SJSA1 (cell line): ENCODE results near the gene IRF1. TPM values are rescaled to one million over a fixed set of nuclear protein-coding genes. Genes with fewer than 3 reads are reported as not detected.
A peak's percentile ranks its signal among the peaks of the same experiment; 100 is the strongest.

Experiments used
- DNase-seq, 2 experiments: peaks; one replicate each; pipeline ENCODE4 v3.0.0-alpha.2; 2015 to 2020; ENCODE audit warnings: low spot score in 2 of 2, low read depth in 1 of 2
- H3K27ac ChIP-seq: fragments of 250-450 bp; sonication (Bioruptor Pico); 2 replicates; pipeline ENCODE4 v1.5.1; 2020; ENCODE audit warnings: mild to moderate bottlenecking, moderate library complexity
- H3K27me3 ChIP-seq: fragments of 250-450 bp; sonication (Bioruptor Pico); replicated peaks from 2 replicates; pipeline ENCODE4 v1.5.1; 2020; ENCODE audit warnings: mild to moderate bottlenecking, moderate library complexity
- H3K36me3 ChIP-seq: fragments of 250-450 bp; sonication (Bioruptor Pico); 2 replicates; pipeline ENCODE4 v1.5.1; 2020; ENCODE audit warnings: mild to moderate bottlenecking
- H3K4me1 ChIP-seq: fragments of 250-450 bp; sonication (Bioruptor Pico); replicated peaks from 2 replicates; pipeline ENCODE4 v1.6.1; 2021; ENCODE audit warnings: mild to moderate bottlenecking
- H3K4me3 ChIP-seq: fragments of 250-450 bp; sonication (Bioruptor Pico); 2 replicates; pipeline ENCODE4 v1.5.1; 2020; ENCODE audit warnings: mild to moderate bottlenecking
- H3K9me3 ChIP-seq: fragments of 250-450 bp; sonication (Bioruptor Pico); replicated peaks from 2 replicates; pipeline ENCODE4 v1.5.1; 2020; ENCODE audit warnings: mild to moderate bottlenecking
- total RNA-seq: library from RNA; depleted of rRNA; stranded (reverse); fragments of >200 nt; shearing (Covaris generic); gene quantifications from 2 replicates; pipeline ENCODE4 v1.2.3, GENCODE V29; 2014

Gene IRF1
- total RNA-seq, 1 experiment from 2014 or later, result 18.4 TPM

DNA sequence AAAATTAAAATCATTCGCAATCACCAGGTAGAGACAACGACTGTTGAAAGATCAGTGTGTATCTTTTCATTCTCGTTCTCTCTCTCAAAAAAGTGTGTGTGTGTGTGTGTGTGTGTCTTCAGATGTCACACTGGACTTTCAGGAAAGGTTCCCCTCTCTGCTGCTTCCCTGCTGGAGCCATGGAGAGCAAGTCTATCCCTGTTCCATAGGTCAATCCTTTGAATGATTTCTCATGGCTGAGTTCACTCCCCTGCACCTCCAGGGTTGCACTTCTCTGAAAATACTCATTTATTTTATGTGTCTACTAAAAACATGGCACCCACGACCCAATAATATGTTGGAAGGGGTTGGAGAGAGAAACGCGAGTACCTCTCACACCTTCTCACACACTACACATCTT lies 28.2 kb downstream of the IRF1 start:
- H3K27me3 ChIP-seq, result no peaks in the 10 kb centered on the region
- H3K4me1 ChIP-seq, result peaks cover 70% of the 10 kb centered on the region
- no peak overlapping the region for H3K4me3 ChIP-seq
- no peaks in the 10 kb centered on the region for H3K36me3 ChIP-seq
- no peak for DNase-seq
- H3K9me3 ChIP-seq, result no peaks in the 10 kb centered on the region
- no peak overlapping the region for H3K27ac ChIP-seq

DNA sequence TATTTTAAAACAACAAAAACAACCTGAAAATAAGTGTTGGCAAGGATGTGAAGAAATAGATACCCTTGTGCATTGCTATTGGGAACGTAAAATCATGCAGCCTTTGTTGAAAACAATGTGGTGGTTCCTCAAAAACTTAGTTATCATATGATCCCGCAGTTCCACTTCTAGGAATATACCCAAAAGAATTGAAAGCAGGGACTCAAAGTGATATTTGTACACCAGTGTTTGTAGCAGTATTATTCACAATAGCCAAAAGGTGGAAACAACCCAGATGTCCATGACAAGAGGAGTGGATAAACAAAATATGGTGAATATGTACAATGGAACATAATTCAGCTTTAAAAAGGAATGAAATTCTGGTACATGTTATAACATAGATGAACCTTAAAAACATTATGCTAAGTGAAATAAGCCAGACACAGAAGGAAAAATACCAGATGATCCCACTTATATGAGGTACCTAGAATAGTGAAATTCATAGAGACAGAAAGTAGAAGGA lies 29.0 kb downstream of the IRF1 start:
- H3K36me3 ChIP-seq, result no peaks in the 10 kb centered on the region
- no peak overlapping the region for H3K27ac ChIP-seq
- no peaks in the 10 kb centered on the region for H3K9me3 ChIP-seq
- H3K27me3 ChIP-seq, result no peaks in the 10 kb centered on the region
- H3K4me3 ChIP-seq, result no peak overlapping the region
- DNase-seq, result no peak
- peaks cover 70% of the 10 kb centered on the region for H3K4me1 ChIP-seq

DNA sequence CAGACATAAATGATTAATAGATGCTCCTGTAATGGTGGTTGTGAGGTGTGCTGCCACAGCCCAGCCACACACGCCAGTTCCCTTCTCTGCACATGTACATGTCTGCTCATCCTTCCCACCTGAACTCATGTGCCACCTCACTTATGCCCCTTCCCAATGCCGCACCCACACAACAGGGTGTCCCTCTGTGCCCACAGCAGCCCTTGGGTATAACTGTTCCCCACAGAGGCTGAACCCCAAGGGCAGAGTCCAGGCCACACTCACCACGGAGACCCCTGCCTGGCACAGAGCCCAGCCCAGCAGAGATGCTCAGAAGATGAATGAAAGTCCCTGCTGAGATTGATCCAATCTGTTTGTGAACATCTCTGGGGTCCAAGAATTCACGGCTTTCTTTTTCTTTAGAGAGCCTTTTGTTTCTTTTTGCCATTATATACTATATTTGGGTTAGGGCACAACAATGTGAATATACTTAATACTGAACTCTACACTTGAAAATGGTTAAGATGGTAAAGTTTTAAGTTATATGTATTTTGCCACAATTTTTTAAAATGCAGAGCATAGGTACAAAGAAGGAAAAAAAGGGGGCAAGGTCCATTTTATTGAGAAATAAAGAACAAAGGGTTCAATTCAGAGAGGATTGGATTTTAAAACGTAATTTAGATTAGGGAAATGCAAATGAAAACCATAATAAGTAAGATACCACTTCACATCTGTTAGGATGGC lies 29.6 kb downstream of the IRF1 start:
- Histone ChIP-seq H3K9me3 (no peaks in the 10 kb centered on the region), H3K27me3 (no peaks in the 10 kb centered on the region), H3K27ac (no peak overlapping the region), H3K4me3 (no peak overlapping the region), H3K4me1 (peaks cover 70% of the 10 kb centered on the region), H3K36me3 (no peaks in the 10 kb centered on the region)
- no peak for DNase-seq

DNA sequence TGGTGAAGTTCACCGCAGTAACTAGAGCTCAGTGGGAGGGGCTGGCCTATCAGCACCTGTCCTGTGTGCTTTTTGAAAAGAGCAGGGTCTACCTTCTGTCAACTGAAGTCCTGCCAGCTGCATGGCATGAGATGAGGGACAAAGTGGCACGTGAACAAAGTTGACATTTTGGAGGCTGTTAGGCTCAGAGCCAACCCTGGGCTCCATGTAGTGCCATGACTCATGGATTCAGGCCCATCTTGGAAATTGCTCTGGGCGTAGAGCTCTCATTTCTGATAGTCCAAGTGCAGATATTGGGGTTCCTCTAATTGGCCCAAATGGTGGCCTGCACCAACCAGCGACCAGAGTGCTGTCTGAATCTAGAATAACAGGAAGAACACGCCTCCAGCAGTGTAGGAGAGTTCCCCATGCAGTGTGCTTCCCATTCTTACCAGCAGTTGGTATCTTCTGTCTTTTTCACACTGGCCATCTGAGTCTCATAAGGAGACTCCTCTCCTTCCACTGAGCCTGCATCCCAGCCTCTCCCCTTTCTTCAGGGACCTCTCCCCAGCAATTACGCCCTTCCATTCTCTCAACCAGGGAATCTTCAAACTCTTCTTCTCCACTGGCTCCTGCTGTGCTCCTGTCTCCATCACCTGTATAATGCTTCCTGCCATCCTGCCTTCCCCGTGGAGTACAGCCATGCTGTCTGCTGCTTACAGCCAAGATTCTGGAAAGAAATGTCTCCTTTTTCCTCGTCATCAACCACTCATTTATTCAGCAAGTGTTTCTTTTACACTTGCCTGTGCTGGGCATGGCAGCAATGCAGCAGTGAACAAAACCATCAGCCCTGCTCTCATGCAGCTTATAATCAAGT lies 30.4 kb downstream of the IRF1 start:
- Histone ChIP-seq H3K9me3 (no peaks in the 10 kb centered on the region), H3K4me1 (peaks cover 70% of the 10 kb centered on the region), H3K4me3 (no peak overlapping the region), H3K27ac (peak overlapping the region; percentile 95), H3K27me3 (no peaks in the 10 kb centered on the region), H3K36me3 (no peaks in the 10 kb centered on the region)
- DNase-seq, result peak in 1 of 2 experiments; percentile 46

DNA sequence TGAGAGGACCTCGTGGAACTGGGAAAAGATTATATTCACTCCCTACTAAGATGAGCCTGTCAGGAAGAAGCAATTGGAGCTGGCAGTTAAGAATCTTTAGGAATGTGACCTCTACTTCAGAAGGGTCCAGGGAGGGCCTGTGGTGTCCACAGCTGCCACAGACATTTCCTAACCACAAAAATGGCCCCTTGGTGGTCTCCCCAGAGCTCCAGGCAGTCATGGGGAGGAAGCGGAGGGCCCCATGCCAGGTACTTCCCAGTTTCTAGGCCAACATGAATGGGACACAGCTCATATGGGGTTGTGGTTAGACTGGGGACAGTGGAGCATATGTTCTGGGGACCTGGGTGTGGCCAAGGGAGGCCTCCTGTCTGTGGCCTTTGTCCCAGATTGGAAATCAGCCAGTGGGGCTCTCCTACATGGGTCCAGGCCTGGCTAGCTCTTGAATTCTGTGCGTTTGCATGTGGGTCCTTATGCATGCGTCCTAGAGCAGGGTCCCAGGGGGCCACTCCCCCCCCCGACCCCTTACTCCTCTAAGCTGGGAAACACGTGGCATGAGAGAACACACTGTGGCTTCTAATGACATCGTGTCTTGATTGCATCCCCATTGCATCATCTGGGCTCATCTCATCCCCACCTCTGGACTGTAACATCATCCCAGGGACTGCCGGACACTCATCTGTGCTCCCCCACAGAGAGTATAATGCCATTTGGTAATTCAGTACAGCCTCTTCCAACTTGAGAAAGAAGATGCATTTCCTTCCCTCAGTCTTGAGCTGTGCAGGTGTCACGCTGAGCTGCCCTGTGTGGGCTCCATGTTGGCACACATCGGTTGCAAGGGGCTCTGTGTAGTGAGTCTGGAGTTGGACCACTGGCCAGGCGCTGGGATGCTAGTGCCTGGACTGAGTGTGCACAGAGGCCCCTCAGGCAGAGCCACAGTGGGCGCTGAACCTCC lies 31.3 kb downstream of the IRF1 start:
- peak; percentile 99 for DNase-seq
- Histone ChIP-seq H3K27me3 (no peaks in the 10 kb centered on the region), H3K27ac (peak overlapping the region; percentile 95), H3K4me1 (peaks cover 64% of the 10 kb centered on the region), H3K4me3 (no peak overlapping the region), H3K36me3 (no peaks in the 10 kb centered on the region), H3K9me3 (no peaks in the 10 kb centered on the region)

DNA sequence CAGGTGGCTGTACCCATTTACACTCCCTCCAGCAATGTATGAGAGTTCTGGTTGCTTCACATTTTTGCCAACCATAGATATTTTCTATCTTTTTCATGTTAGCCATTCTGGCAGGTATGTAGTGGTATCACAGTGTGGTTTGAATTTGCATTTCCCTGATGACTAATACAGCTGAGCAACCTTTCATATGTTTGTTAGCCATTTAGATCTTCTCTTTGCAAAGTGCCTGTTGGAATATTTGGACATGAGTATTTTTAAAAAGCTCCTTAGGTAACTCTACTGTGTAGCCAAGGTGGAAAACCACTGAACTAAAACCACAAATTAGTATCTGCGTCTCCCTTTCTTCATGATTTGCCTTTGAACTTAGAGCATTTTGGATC lies 31.9 kb downstream of the IRF1 start:
- peaks cover 57% of the 10 kb centered on the region for H3K4me1 ChIP-seq
- H3K27ac ChIP-seq, result peak overlapping the region; percentile 95
- H3K9me3 ChIP-seq, result no peaks in the 10 kb centered on the region
- H3K27me3 ChIP-seq, result no peaks in the 10 kb centered on the region
- no peak for DNase-seq
- H3K4me3 ChIP-seq, result no peak overlapping the region
- no peaks in the 10 kb centered on the region for H3K36me3 ChIP-seq

DNA sequence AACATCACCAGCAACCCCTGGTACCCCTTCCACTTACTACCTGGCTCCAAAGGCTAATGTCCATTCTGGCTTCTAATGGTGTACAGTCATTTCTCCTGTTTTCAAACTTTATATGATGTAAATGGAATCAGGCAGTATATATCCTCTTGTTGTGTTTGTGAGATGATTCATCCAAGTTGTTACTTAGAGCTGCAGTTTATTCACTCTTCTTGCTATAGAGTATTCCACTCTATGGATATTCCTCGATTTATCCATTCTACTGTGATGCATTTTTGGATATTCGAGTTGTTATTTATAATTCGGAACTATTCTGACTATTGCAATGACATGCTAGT lies 32.4 kb downstream of the IRF1 start:
- H3K4me3 ChIP-seq, result no peak overlapping the region
- H3K27ac ChIP-seq, result peak overlapping the region; percentile 95
- H3K9me3 ChIP-seq, result no peaks in the 10 kb centered on the region
- no peaks in the 10 kb centered on the region for H3K27me3 ChIP-seq
- peaks cover 56% of the 10 kb centered on the region for H3K4me1 ChIP-seq
- H3K36me3 ChIP-seq, result no peaks in the 10 kb centered on the region
- no peak for DNase-seq

DNA sequence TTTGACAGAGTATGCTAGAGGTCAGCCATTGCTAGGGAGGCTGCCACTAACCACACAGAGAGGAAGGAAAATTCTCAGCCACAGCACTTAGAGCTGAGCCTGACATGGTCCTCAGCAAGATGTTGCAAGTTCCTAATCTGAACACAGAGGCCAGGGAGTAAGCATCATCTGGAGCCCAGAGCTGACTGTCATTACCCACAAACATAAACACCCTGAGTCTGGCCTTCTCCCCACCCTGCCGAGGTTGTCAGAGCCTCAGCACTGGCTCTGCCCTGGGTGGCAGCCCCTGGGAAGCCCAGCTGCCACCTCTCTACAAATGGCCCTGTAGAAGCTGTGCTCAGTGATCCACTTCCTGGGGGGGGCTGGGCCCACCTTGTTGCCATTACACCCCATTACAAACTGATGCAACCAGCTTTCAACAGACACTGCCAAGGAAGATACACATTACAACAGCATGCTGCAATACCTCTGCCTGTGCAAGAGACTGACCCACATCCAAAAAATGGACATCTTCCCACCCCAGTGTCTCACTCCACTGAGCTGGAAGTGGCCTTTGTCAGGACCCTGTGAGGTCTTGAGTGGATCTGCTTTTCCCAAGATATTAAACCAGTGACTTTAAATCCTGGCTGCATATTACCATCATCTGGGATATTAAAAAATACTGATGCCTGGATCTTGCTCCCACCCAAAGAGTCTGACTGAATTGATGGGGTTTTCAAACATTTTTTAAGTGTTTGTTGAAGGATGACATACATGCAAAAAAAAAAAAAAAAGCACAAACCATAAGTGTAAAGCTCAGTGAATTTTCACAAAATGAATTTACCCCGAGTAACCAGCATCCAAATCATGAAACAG lies 33.0 kb downstream of the IRF1 start:
- no peaks in the 10 kb centered on the region for H3K27me3 ChIP-seq
- no peaks in the 10 kb centered on the region for H3K36me3 ChIP-seq
- DNase-seq, result peak; percentile 83 to 87
- H3K4me1 ChIP-seq, result peaks cover 56% of the 10 kb centered on the region
- H3K4me3 ChIP-seq, result no peak overlapping the region
- H3K27ac ChIP-seq, result peak overlapping the region; percentile 95
- no peaks in the 10 kb centered on the region for H3K9me3 ChIP-seq

DNA sequence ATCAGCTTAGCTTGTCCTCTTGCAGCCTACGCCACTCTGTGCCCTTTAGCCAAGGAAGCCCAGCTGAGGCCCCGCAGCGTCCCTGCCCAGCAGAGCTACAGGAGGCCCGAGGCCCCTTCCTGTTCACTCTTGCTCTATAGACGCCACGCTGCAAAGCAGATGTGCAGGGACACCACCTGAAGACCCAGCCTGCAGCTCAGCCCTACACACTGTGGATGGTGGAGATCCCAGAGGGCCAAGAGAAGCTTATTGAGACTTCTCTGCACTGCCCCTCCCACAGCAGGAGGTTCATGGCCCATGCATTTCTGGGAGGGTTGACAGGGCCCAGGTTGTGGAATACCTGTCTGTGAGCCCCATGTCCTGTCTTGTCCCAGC lies 33.6 kb downstream of the IRF1 start:
- DNase-seq, result no peak
- no peaks in the 10 kb centered on the region for H3K36me3 ChIP-seq
- no peaks in the 10 kb centered on the region for H3K27me3 ChIP-seq
- H3K4me3 ChIP-seq, result no peak overlapping the region
- peaks cover 56% of the 10 kb centered on the region for H3K4me1 ChIP-seq
- H3K27ac ChIP-seq, result peak overlapping the region; percentile 95
- H3K9me3 ChIP-seq, result no peaks in the 10 kb centered on the region

DNA sequence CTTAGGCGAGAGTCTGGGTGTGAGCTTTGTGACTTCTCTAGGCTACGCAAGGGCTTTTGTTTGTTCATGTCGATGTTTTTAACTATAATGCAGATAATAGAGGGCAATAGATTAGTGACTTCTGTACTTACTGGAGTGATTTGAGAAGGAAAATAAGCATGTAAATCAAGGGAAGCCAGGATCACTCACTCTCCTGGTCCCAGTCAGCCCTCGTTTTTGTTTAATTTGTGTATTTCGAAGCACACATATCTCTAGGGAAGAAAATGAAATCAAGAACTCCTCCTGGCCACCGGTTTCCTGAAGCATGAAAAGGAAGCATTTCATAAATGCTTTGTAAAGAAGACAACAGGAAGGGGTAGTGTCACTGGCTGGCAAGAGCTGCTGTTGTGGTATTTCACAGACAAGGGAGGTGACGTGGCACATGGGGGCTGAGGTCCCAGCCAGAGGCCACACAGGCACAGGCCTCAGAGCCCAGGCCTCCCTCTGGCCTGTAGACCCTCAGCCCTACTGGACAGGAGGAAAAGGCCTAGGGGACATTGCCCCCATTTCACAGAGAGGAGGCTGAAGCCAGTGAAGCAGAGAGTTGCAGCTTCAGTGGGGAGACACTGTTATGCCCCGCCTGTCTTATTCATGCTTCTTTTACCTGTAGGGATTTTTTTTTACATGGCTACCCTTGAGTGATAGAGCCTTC lies 34.1 kb downstream of the IRF1 start:
- H3K36me3 ChIP-seq, result no peaks in the 10 kb centered on the region
- DNase-seq, result peak; percentile 72 to 77
- H3K4me1 ChIP-seq, result peaks cover 60% of the 10 kb centered on the region
- no peaks in the 10 kb centered on the region for H3K27me3 ChIP-seq
- H3K9me3 ChIP-seq, result no peaks in the 10 kb centered on the region
- H3K27ac ChIP-seq, result peak overlapping the region; percentile 95
- H3K4me3 ChIP-seq, result no peak overlapping the region

DNA sequence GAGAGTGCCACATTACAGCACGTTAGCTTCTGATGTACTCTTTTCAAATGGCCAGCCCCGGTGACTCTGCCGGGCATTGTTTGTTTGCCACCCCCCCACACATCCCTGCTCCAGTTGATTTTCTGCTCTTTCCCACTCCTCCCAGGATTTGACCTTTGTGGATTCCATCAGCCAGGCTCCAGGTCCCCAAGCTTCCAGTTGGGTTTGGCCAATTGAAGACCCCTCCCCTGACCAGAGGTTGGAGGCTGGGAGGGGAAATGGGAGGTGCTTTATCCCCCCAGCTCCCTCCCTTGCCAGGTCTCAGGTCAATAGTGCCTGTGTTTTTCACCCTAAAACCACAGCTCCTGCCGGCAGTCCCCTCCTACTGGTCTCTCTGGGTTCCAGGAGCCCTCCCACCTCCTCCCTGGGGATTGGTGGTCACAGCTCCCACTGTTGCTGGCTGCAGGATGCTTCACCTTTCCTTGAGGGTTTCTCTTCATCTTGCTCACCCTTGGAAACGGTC lies 34.9 kb downstream of the IRF1 start:
- H3K9me3 ChIP-seq, result no peaks in the 10 kb centered on the region
- DNase-seq, result no peak
- H3K27ac ChIP-seq, result peak overlapping the region; percentile 95
- no peak overlapping the region for H3K4me3 ChIP-seq
- H3K27me3 ChIP-seq, result no peaks in the 10 kb centered on the region
- H3K4me1 ChIP-seq, result peaks cover 68% of the 10 kb centered on the region
- H3K36me3 ChIP-seq, result no peaks in the 10 kb centered on the region

DNA sequence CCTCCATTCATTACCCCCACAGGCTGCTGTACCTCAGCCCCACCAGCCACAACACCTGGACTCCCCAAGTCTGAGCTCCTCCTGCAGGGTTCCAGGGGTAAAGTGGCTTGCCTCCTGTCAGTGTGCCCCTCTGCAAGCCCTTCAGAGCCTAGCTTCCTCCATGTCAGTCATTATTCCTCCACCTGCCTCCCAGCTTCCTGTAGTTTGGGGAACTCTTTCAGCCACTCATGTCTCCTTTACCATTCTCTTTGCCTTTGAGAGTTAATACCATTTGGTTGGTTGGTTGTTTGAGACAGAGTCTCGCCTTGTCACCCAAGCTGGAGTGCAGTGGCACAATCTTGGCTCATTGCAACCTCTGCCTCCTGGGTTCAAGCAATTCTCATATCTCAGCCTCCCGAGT lies 36.2 kb downstream of the IRF1 start:
- peaks cover 58% of the 10 kb centered on the region for H3K4me1 ChIP-seq
- no peak overlapping the region for H3K27ac ChIP-seq
- no peaks in the 10 kb centered on the region for H3K9me3 ChIP-seq
- no peaks in the 10 kb centered on the region for H3K27me3 ChIP-seq
- no peak overlapping the region for H3K4me3 ChIP-seq
- no peak for DNase-seq
- H3K36me3 ChIP-seq, result no peaks in the 10 kb centered on the region
